ENCODE data around the gene CAPN5.

The CAPN5 gene

GRCh38 chr11:77115181-77115611 lies 48.4 kb downstream of the CAPN5 start:
- Histone ChIP-seq H2AFZ (ENCODE audit: low read length) (no peak overlapping the region), H3F3A (ENCODE audit: low read depth) (no peaks in the 10 kb centered on the region), H4K20me1 (ENCODE audit: insufficient read depth, low read length, poor library complexity, severe bottlenecking) (no peaks in the 10 kb centered on the region), H3K9me3 (ENCODE audit: insufficient read depth, low read depth, low read length) (no peaks in the 10 kb centered on the region), H3K4me1 (ENCODE audit: insufficient read depth, low read length, poor library complexity, severe bottlenecking) (peaks cover under 1% of the 10 kb centered on the region), H3K9ac (ENCODE audit: low read depth, low read length, poor library complexity, severe bottlenecking) (no peak overlapping the region), H3K36me3 (ENCODE audit: insufficient read depth, low read length) (peaks cover 7% of the 10 kb centered on the region; the same call in 1 of the 2 replicates), H3K27me3 (ENCODE audit: insufficient read depth, low read length, poor library complexity, severe bottlenecking) (no peaks in the 10 kb centered on the region), H3K79me2 (ENCODE audit: insufficient read depth, low read length) (no peaks in the 10 kb centered on the region), H3K4me3 (ENCODE audit: low read length, poor library complexity, severe bottlenecking) (no peak overlapping the region), H3K9me2 (replicated peaks; ENCODE audit: low read depth, low read length) (no peaks in the 10 kb centered on the region), H3K4me2 (ENCODE audit: low read depth, low read length, poor library complexity, severe bottlenecking) (no peak overlapping the region)
- TF ChIP-seq CTCF (conservative IDR thresholded peaks at IDR 0.05; ENCODE audit: low read length) (no peak; the same call in 1 of the 2 replicates), EZH2phosphoT487 (IDR thresholded peaks at IDR 0.05; ENCODE audit: borderline replicate concordance) (no peak)

- H3K9me3 ChIP-seq (ENCODE audit: insufficient read depth, low read depth, low read length) = no peaks in the 10 kb centered on the region
- H2AFZ ChIP-seq (ENCODE audit: low read length) = no peak overlapping the region
- no peaks in the 10 kb centered on the region for H4K20me1 ChIP-seq (ENCODE audit: insufficient read depth, low read length, poor library complexity, severe bottlenecking)
- H3F3A ChIP-seq (ENCODE audit: low read depth) = no peaks in the 10 kb centered on the region
- no peaks in the 10 kb centered on the region for H3K79me2 ChIP-seq (ENCODE audit: insufficient read depth, low read length)
- no peak overlapping the region for H3K9ac ChIP-seq (ENCODE audit: low read depth, low read length, poor library complexity, severe bottlenecking)
- peaks cover 8% of the 10 kb centered on the region for H3K4me1 ChIP-seq (ENCODE audit: insufficient read depth, low read length, poor library complexity, severe bottlenecking)
- peaks cover 7% of the 10 kb centered on the region; the same call in 1 of the 2 replicates for H3K36me3 ChIP-seq (ENCODE audit: insufficient read depth, low read length)
- no peak overlapping the region for H3K4me3 ChIP-seq (ENCODE audit: low read length, poor library complexity, severe bottlenecking)
- no peak overlapping the region for H3K4me2 ChIP-seq (ENCODE audit: low read depth, low read length, poor library complexity, severe bottlenecking)
- TF ChIP-seq EZH2phosphoT487 (IDR thresholded peaks at IDR 0.05; ENCODE audit: borderline replicate concordance) = no peak
- no peak for TF ChIP-seq CTCF (conservative IDR thresholded peaks at IDR 0.05; ENCODE audit: low read length)
- no peaks in the 10 kb centered on the region for H3K9me2 ChIP-seq (replicated peaks; ENCODE audit: low read depth, low read length)
- H3K27me3 ChIP-seq (ENCODE audit: insufficient read depth, low read length, poor library complexity, severe bottlenecking) = no peaks in the 10 kb centered on the region
Observed at GRCh38 chr11:77115956-77116355, 49.2 kb downstream of the CAPN5 start.

GRCh38 chr11:77117492-77117891 lies 50.7 kb downstream of the CAPN5 start:
- H4K20me1 ChIP-seq (ENCODE audit: insufficient read depth, low read length, poor library complexity, severe bottlenecking) = no peaks in the 10 kb centered on the region
- peaks cover 7% of the 10 kb centered on the region; the same call in 1 of the 2 replicates for H3K36me3 ChIP-seq (ENCODE audit: insufficient read depth, low read length)
- no peaks in the 10 kb centered on the region for H3K9me3 ChIP-seq (ENCODE audit: insufficient read depth, low read depth, low read length)
- H3K9me2 ChIP-seq (replicated peaks; ENCODE audit: low read depth, low read length) = no peaks in the 10 kb centered on the region
- peaks cover 20% of the 10 kb centered on the region for H3K4me1 ChIP-seq (ENCODE audit: insufficient read depth, low read length, poor library complexity, severe bottlenecking)
- H3K9ac ChIP-seq (ENCODE audit: low read depth, low read length, poor library complexity, severe bottlenecking) = no peak overlapping the region
- H3K4me2 ChIP-seq (ENCODE audit: low read depth, low read length, poor library complexity, severe bottlenecking) = no peak overlapping the region
- no peaks in the 10 kb centered on the region for H3K27me3 ChIP-seq (ENCODE audit: insufficient read depth, low read length, poor library complexity, severe bottlenecking)
- H3K79me2 ChIP-seq (ENCODE audit: insufficient read depth, low read length) = no peaks in the 10 kb centered on the region
- H2AFZ ChIP-seq (ENCODE audit: low read length) = no peak overlapping the region
- H3K4me3 ChIP-seq (ENCODE audit: low read length, poor library complexity, severe bottlenecking) = no peak overlapping the region
- TF ChIP-seq CTCF (conservative IDR thresholded peaks at IDR 0.05; ENCODE audit: low read length) (no peak), EZH2phosphoT487 (IDR thresholded peaks at IDR 0.05; ENCODE audit: borderline replicate concordance) (no peak)
- H3F3A ChIP-seq (ENCODE audit: low read depth) = no peaks in the 10 kb centered on the region
